WERI-Rb-1 (cell line): ENCODE measurements around the gene BMP5.

ENCODE experiments used
- DNase-seq: peaks from one replicate; pipeline ENCODE4 v3.0.0-alpha.2; 2020
- H3K27ac ChIP-seq: fragments of 250-450 bp; sonication (Bioruptor Pico); 2 replicates; pipeline ENCODE4 v1.5.1; 2020; ENCODE audit warnings: mild to moderate bottlenecking, moderate library complexity
- H3K27me3 ChIP-seq: fragments of 250-450 bp; sonication (Bioruptor Pico); 2 replicates; pipeline ENCODE4 v1.5.1; 2021; ENCODE audit warnings: mild to moderate bottlenecking, low read depth, moderate library complexity; ENCODE audit not compliant: insufficient read depth, severe bottlenecking
- H3K36me3 ChIP-seq: fragments of 250-450 bp; sonication (Bioruptor Pico); 2 replicates; pipeline ENCODE4 v1.5.1; 2020; ENCODE audit warnings: mild to moderate bottlenecking, moderate library complexity
- H3K4me3 ChIP-seq: 2 replicates; pipeline ENCODE4 v1.5.1; 2011; ENCODE audit warnings: low read depth, mild to moderate bottlenecking, control low read depth, low read length
- H3K9me3 ChIP-seq: fragments of 250-450 bp; sonication (Bioruptor Pico); 2 replicates; pipeline ENCODE4 v1.5.1; 2021; ENCODE audit warnings: mild to moderate bottlenecking, moderate library complexity; ENCODE audit not compliant: severe bottlenecking
- TF ChIP-seq, protein P1 (sequence below): IDR thresholded peaks from 2 replicates; pipeline ENCODE4 v1.5.1; 2011; ENCODE audit warnings: low read depth, mild to moderate bottlenecking, control low read depth, inconsistent platforms, low read length

Gene BMP5

DNA sequence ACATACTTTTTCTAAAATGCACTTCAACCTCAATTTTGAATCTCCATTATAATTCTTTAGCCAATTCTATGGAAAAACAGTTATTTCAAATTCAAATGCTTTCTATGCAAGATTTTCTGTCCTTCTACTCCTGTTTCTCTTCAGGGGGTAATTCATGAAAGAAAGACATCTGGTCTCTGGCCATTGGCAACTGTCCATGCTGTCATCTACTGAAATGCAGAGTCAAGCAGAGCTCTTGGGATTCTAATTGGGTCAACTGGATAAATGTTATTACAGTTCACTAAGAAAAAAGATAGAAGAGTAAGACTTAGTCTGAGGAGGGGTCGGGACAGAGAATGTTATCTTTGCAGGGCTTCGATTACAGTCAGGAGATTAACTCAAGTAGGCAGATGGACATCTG lies 22.0 kb upstream of the BMP5 start:
- no peaks in the 10 kb centered on the region for H3K36me3 ChIP-seq
- H3K27ac ChIP-seq, result no peak overlapping the region
- no peak overlapping the region for H3K4me3 ChIP-seq
- no peak for DNase-seq
- no peaks in the 10 kb centered on the region for H3K9me3 ChIP-seq
- no peaks in the 10 kb centered on the region for H3K27me3 ChIP-seq
- TF ChIP-seq, protein P1, sequence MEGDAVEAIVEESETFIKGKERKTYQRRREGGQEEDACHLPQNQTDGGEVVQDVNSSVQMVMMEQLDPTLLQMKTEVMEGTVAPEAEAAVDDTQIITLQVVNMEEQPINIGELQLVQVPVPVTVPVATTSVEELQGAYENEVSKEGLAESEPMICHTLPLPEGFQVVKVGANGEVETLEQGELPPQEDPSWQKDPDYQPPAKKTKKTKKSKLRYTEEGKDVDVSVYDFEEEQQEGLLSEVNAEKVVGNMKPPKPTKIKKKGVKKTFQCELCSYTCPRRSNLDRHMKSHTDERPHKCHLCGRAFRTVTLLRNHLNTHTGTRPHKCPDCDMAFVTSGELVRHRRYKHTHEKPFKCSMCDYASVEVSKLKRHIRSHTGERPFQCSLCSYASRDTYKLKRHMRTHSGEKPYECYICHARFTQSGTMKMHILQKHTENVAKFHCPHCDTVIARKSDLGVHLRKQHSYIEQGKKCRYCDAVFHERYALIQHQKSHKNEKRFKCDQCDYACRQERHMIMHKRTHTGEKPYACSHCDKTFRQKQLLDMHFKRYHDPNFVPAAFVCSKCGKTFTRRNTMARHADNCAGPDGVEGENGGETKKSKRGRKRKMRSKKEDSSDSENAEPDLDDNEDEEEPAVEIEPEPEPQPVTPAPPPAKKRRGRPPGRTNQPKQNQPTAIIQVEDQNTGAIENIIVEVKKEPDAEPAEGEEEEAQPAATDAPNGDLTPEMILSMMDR, result no peak

DNA sequence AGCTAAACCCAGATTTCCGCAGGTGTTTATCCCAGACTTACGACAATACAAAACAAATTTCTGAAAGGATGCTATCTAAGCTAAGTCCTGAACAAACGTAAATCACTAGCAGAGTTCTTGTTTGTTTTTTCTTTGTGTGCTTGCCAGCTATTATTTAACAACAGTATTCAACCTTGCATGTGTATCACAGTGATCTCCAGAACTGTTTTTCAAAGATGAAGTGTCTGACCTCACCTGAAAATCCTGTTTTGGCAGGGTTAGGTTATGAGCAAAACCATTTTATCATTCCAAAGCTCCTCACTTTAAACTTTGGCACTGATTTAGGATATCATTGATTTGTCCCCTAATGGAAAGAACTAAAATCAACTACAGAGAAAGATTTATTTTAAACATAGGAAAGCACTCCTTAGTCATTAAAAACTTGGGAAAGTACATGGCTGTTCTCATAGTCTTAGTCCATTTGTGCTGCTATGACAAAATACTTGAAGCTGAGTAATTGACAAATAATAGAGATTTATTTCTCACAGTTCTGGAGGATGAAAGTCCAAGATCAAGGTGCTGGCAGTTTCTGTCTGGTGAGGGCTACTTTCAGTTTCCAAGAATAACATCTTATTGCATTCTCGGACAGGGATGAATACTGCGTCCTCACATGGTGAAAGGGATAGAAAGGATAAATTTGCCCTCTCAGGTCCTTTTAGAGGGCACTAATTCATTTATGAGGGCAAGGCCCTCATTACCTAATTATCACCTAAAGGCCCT lies 20.8 kb upstream of the BMP5 start:
- no peak for DNase-seq
- Histone ChIP-seq H3K27me3 (no peaks in the 10 kb centered on the region), H3K9me3 (no peaks in the 10 kb centered on the region), H3K36me3 (no peaks in the 10 kb centered on the region), H3K4me3 (no peak overlapping the region), H3K27ac (no peak overlapping the region)
- TF ChIP-seq, protein P1, result no peak

- DNase-seq, result no peak
- TF ChIP-seq, protein P1, result no peak
- no peak overlapping the region for H3K4me3 ChIP-seq
- no peak overlapping the region for H3K27ac ChIP-seq
- no peaks in the 10 kb centered on the region for H3K36me3 ChIP-seq
- no peaks in the 10 kb centered on the region for H3K27me3 ChIP-seq
- no peaks in the 10 kb centered on the region for H3K9me3 ChIP-seq
Measured at GRCh38 chr6:55892749-55893357, 17.5 kb upstream of the BMP5 start.

DNA sequence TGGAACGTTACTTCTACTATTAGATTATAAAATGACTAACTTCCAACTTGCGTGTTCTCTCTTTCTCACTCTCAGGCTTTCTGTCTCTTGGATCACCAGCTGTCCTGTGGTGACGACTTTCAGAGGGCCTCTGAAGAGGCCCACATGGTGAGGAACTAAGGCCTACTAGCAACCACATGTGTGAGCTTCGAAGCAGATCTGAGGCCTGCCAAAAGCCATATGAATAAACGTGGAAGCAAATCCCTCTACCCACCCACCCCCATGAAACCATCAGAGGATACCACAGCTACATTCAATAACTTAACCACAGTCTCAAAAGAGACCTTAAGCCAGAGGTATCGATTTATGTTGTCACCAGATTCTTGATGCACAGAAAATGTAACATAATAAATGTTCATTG lies 13.5 kb upstream of the BMP5 start:
- H3K36me3 ChIP-seq, result no peaks in the 10 kb centered on the region
- H3K27me3 ChIP-seq, result no peaks in the 10 kb centered on the region
- TF ChIP-seq, protein P1, result no peak
- no peak overlapping the region for H3K4me3 ChIP-seq
- H3K27ac ChIP-seq, result no peak overlapping the region
- no peak for DNase-seq
- no peaks in the 10 kb centered on the region for H3K9me3 ChIP-seq

DNA sequence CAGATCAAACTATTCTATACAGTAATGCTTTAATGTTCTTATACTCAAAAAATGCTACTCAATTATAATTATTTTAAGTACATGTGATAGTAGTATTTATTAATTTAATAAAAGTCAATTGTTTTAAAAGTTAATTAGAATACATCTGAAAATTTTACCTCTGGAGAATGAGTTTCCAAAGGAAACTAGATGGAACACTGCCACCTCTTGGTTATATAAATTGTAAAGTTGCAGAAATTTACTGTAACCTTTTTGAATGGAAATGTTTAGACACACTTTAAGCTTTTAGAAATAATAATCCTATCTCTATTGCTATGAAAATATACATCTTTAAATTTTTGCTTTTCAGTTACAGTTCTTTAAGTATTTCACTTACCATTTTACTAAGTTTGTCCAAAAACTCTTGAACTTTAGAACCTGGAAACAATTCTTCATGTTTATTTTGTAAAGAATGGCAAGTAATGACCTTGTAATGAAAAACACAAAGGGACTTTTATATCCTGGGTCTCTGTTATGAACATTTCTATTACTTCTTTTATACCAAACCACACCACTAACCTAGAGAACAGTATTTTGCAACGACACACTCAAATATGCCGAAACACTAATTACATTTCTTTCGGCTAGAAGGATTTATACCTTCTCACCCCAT lies 10.9 kb upstream of the BMP5 start:
- H3K4me3 ChIP-seq, result no peak overlapping the region
- no peaks in the 10 kb centered on the region for H3K27me3 ChIP-seq
- no peak overlapping the region for H3K27ac ChIP-seq
- DNase-seq, result no peak
- no peaks in the 10 kb centered on the region for H3K36me3 ChIP-seq
- H3K9me3 ChIP-seq, result no peaks in the 10 kb centered on the region
- TF ChIP-seq, protein P1, result no peak
